IMR-90 (cell line): ENCODE results near the gene WDR37. TPM values are rescaled to one million over a fixed set of nuclear protein-coding genes. Genes with fewer than 3 reads are reported as not detected.

Experiments used
- ATAC-seq: fragments of 200-7000 bp; cut with Tn5 transposase; 2 replicates; pipeline ENCODE4 v1.9.1; 2020; ENCODE audit warnings: low read depth, mild to moderate bottlenecking, moderate library complexity
- BruUV-seq: library from RNA; stranded (reverse); fragments of 400-500 nt; replicated peaks from 2 replicates; lab custom pipeline; 2021; lab: Mats Ljungman, UMichigan
- CTCF ChIA-PET: fragments of 300-600 bp; formaldehyde crosslinking; extraction: SDS; loops from one replicate; lab custom pipeline; 2021; ENCODE audit warnings: antibody characterized with exemption; lab: Yijun Ruan, JAX
- POLR2A ChIA-PET: fragments of 300-600 bp; sonication (Branson Sonifier 250); formaldehyde crosslinking; loops from one replicate; lab custom pipeline; 2022; ENCODE audit warnings: antibody characterized with exemption; ENCODE audit not compliant: unreplicated experiment; lab: Charles Lee
- DNase-seq: peaks from one replicate; pipeline ENCODE4 v3.0.0; 2013
- H2AFZ ChIP-seq: replicated peaks from 2 replicates; pipeline ENCODE3; 2013; ENCODE audit warnings: low read length, mild to moderate bottlenecking; ENCODE audit not compliant: poor library complexity
- H2AK5ac ChIP-seq: 2 replicates; pipeline ENCODE4 v1.6.1; 2013; ENCODE audit warnings: low read depth, low read length, inconsistent platforms
- H2AK9ac ChIP-seq: replicated peaks from 2 replicates; pipeline ENCODE3; 2013; ENCODE audit warnings: mild to moderate bottlenecking, low read depth, low read length, moderate library complexity; ENCODE audit not compliant: poor library complexity
- H2BK120ac ChIP-seq: 2 replicates; pipeline ENCODE4 v1.6.1; 2013; ENCODE audit warnings: low read depth, low read length, inconsistent platforms
- H2BK15ac ChIP-seq: 3 replicates; pipeline ENCODE4 v1.6.1; 2013; ENCODE audit warnings: low read depth, low read length, inconsistent platforms
- H2BK20ac ChIP-seq: 2 replicates; pipeline ENCODE4 v1.6.1; 2013; ENCODE audit warnings: low read depth, mild to moderate bottlenecking, inconsistent platforms, low read length, moderate library complexity
- H2BK5ac ChIP-seq: 2 replicates; pipeline ENCODE4 v1.6.1; 2013; ENCODE audit warnings: mild to moderate bottlenecking, low read depth, low read length, inconsistent platforms; ENCODE audit not compliant: poor library complexity, severe bottlenecking
- H3K14ac ChIP-seq: replicated peaks from 2 replicates; pipeline ENCODE4 v1.6.1; 2013; ENCODE audit warnings: low read depth, low read length, inconsistent platforms
- H3K18ac ChIP-seq: 2 replicates; pipeline ENCODE4 v1.6.1; 2013; ENCODE audit warnings: low read depth, low read length, control low read depth
- H3K23ac ChIP-seq: 2 replicates; pipeline ENCODE4 v1.6.1; 2013; ENCODE audit warnings: low read depth, low read length, inconsistent platforms
- H3K27ac ChIP-seq: 2 replicates; pipeline ENCODE4 v1.5.1; 2013; ENCODE audit warnings: mild to moderate bottlenecking, control low read depth, low read length; ENCODE audit not compliant: insufficient read depth
- H3K27me3 ChIP-seq: 2 replicates; pipeline ENCODE4 v1.6.1; 2013; ENCODE audit warnings: low read length; ENCODE audit not compliant: control insufficient read depth, insufficient read depth
- H3K36me3 ChIP-seq: 2 replicates; pipeline ENCODE4 v1.6.1; 2013; ENCODE audit warnings: low read length, mixed read lengths; ENCODE audit not compliant: control insufficient read depth, insufficient read depth
- H3K4ac ChIP-seq: 2 replicates; pipeline ENCODE4 v1.6.1; 2013; ENCODE audit warnings: low read depth, low read length, inconsistent platforms
- H3K4me1 ChIP-seq: 2 replicates; pipeline ENCODE4 v1.6.1; 2013; ENCODE audit warnings: low read length, mixed read lengths; ENCODE audit not compliant: control insufficient read depth, insufficient read depth
- H3K4me2 ChIP-seq: 2 replicates; pipeline ENCODE4 v1.6.1; 2013; ENCODE audit warnings: low read depth, mild to moderate bottlenecking, control low read depth, low read length, moderate library complexity
- H3K4me3 ChIP-seq: 2 replicates; pipeline ENCODE4 v1.5.1; 2013; ENCODE audit warnings: low read depth, mild to moderate bottlenecking, control low read depth, low read length, moderate library complexity; ENCODE audit not compliant: insufficient read depth
- H3K56ac ChIP-seq: 2 replicates; pipeline ENCODE4 v1.6.1; 2013; ENCODE audit warnings: low read length, inconsistent platforms; ENCODE audit not compliant: insufficient read depth; ENCODE audit errors: extremely low read depth
- H3K79me1 ChIP-seq, 2 experiments: 2 replicates each; pipeline ENCODE4 v1.6.1; 2013; ENCODE audit warnings: low read length in 2 of 2, inconsistent platforms in 1 of 2, low read depth in 1 of 2
- H3K9ac ChIP-seq: 2 replicates; pipeline ENCODE4 v1.6.1; 2013; ENCODE audit warnings: low read depth, low read length, control low read depth
- H3K9me1 ChIP-seq: 2 replicates; pipeline ENCODE4 v1.6.1; 2013; ENCODE audit warnings: low read length, inconsistent platforms; ENCODE audit not compliant: insufficient read depth
- H3K9me3 ChIP-seq: 2 replicates; pipeline ENCODE4 v1.6.1; 2013; ENCODE audit warnings: low read length; ENCODE audit not compliant: control insufficient read depth, insufficient read depth
- H4K20me1 ChIP-seq: 2 replicates; pipeline ENCODE4 v1.6.1; 2013; ENCODE audit warnings: low read length, inconsistent platforms; ENCODE audit not compliant: insufficient read depth
- H4K5ac ChIP-seq: 2 replicates; pipeline ENCODE4 v1.6.1; 2013; ENCODE audit warnings: mild to moderate bottlenecking, low read depth, low read length, control low read depth
- H4K8ac ChIP-seq, 2 experiments: 2 replicates each; pipeline ENCODE4 v1.6.1; 2013; ENCODE audit warnings: low read depth in 2 of 2, low read length in 2 of 2, control low read depth in 1 of 2, inconsistent platforms in 1 of 2
- H4K91ac ChIP-seq: 2 replicates; pipeline ENCODE4 v1.6.1; 2013; ENCODE audit warnings: low read depth, low read length, inconsistent platforms; ENCODE audit not compliant: insufficient read depth
- BHLHE40 ChIP-seq: fragments of 150-350 bp; IDR thresholded peaks from 2 replicates; pipeline ENCODE4 v1.6.1; 2016; ENCODE audit warnings: mild to moderate bottlenecking, low read depth, low read length
- CEBPB ChIP-seq: IDR thresholded peaks from 2 replicates; pipeline ENCODE4 v1.6.1; 2012; ENCODE audit warnings: low read depth, low read length, improper control_type of control experiment
- ELK1 ChIP-seq: fragments of 150-350 bp; IDR thresholded peaks from 2 replicates; pipeline ENCODE4 v1.6.1; 2016; ENCODE audit warnings: low read depth, mild to moderate bottlenecking, low read length, moderate library complexity, borderline replicate concordance
- FOS ChIP-seq: fragments of 150-350 bp; IDR thresholded peaks from 2 replicates; pipeline ENCODE4 v1.6.1; 2016; ENCODE audit warnings: low read depth, low read length
- MAFK ChIP-seq: IDR thresholded peaks from 2 replicates; pipeline ENCODE4 v1.6.1; 2012; ENCODE audit warnings: low read depth, low read length, improper control_type of control experiment
- MAZ ChIP-seq: IDR thresholded peaks from 2 replicates; pipeline ENCODE4 v1.6.1; 2012; ENCODE audit warnings: low read depth, mild to moderate bottlenecking, low read length, improper control_type of control experiment, moderate library complexity, borderline replicate concordance
- MXI1 ChIP-seq: IDR thresholded peaks from 2 replicates; pipeline ENCODE4 v1.6.1; 2012; ENCODE audit warnings: low read depth, mild to moderate bottlenecking, low read length, moderate library complexity, borderline replicate concordance
- NFE2L2 ChIP-seq: fragments of 150-350 bp; IDR thresholded peaks from 2 replicates; pipeline ENCODE4 v1.6.1; 2016; ENCODE audit warnings: low read depth, mild to moderate bottlenecking, low read length
- POLR2A ChIP-seq: IDR thresholded peaks from 2 replicates; pipeline ENCODE4 v1.6.1; 2012; ENCODE audit warnings: mild to moderate bottlenecking, low read depth, low read length
- RAD21 ChIP-seq: IDR thresholded peaks from 2 replicates; pipeline ENCODE4 v1.6.1; 2012; ENCODE audit warnings: low read length, improper control_type of control experiment
- RCOR1 ChIP-seq: IDR thresholded peaks from 2 replicates; pipeline ENCODE4 v1.6.1; 2012; ENCODE audit warnings: mild to moderate bottlenecking, low read length, improper control_type of control experiment; ENCODE audit not compliant: insufficient replicate concordance
- RFX5 ChIP-seq: IDR thresholded peaks from 2 replicates; pipeline ENCODE4 v1.8.0; 2012; ENCODE audit warnings: low read depth, mild to moderate bottlenecking, low read length, moderate library complexity
- SMC3 ChIP-seq: fragments of 150-350 bp; IDR thresholded peaks from 2 replicates; pipeline ENCODE4 v1.6.1; 2016; ENCODE audit warnings: low read depth, mild to moderate bottlenecking, antibody characterized with exemption, low read length, moderate library complexity
- USF2 ChIP-seq: fragments of 150-350 bp; IDR thresholded peaks from 2 replicates; pipeline ENCODE4 v1.6.1; 2017; ENCODE audit warnings: mild to moderate bottlenecking, antibody characterized with exemption, low read length, low read depth
- WGBS, 2 experiments: methylation state at CpG; one replicate each; pipeline versions ENCODE4 v1.1.5 to v1.1.7; 2013; ENCODE audit warnings: missing lambda C conversion rate in 2 of 2; ENCODE audit not compliant: insufficient read length in 1 of 2; ENCODE audit errors: extremely low coverage in 2 of 2; 5-methylcytosine and 5-hydroxymethylcytosine counted together
- dilution Hi-C: fragments of 300-500 bp; cut with HindIII; formaldehyde crosslinking; loops from one replicate; pipeline ENCODE4 v1.14.3; 2018; ENCODE audit warnings: low sequenced_read_pairs; ENCODE audit not compliant: unreplicated experiment
- in situ Hi-C: fragments of 300-500 bp; cut with MboI; formaldehyde crosslinking; loops from 3 replicates; pipeline ENCODE4 v1.14.3; 2019; ENCODE audit warnings: low sequenced_read_pairs, inconsistent platforms, mixed read lengths
- intact Hi-C: fragments of 100-400 bp; cut with micrococcal nuclease; formaldehyde crosslinking; loops from 2 replicates; pipeline ENCODE4 v1.10.0; 2022
- polyA plus RNA-seq, 3 experiments: library from polyadenylated mRNA; depleted of rRNA; stranded (reverse); fragments of >200 nt; gene quantifications; 2 replicates each; pipeline ENCODE4 v1.2.3, GENCODE V29; 2012; ENCODE audit warnings: low replicate concordance in 1 of 3
- total RNA-seq: library from RNA; depleted of rRNA; stranded (reverse); fragments of >200 nt; gene quantifications from 2 replicates; pipeline ENCODE4 v1.2.3, GENCODE V29; 2012

The WDR37 gene
- total and polyA plus RNA-seq, 2 of the 4 experiments (the other 2 are of a cell fraction) = 12.7 to 14.5 TPM

- ChIA-PET CTCF (no interaction called here), POLR2A (no interaction called here)
- Histone ChIP-seq H3K9me1 (peaks cover 5% of the 10 kb centered on the region; the same call in 1 of the 2 replicates), H4K20me1 (peaks cover 8% of the 10 kb centered on the region; the same call in 1 of the 2 replicates), H3K4me1 (peaks cover 9% of the 10 kb centered on the region), H3K56ac (no peak overlapping the region), H2AK5ac (peak overlapping the region; percentile 73), H3K9ac (no peak overlapping the region), H2BK20ac (peak overlapping the region; percentile 8; the same call in 1 of the 2 replicates), H3K23ac (no peak overlapping the region), H4K91ac (no peak overlapping the region; the same call in none of the 2 replicates), H2BK5ac (peak overlapping the region; percentile 80), H4K5ac (no peak overlapping the region), H2BK15ac (peak overlapping the region; percentile 48), H4K8ac (peak overlapping the region; percentile 2 to 85), H3K14ac (peak overlapping the region; percentile 15; the same call in 1 of the 2 replicates), H2AFZ (peak overlapping the region; percentile 72), H3K4ac (peak overlapping the region; percentile 64), H3K27me3 (no peaks in the 10 kb centered on the region), H2BK120ac (0 out of 2 replicates have a peak overlapping the region, but pooled peaks have one; percentile 2), H3K9me3 (no peaks in the 10 kb centered on the region), H3K18ac (no peak overlapping the region; the same call in 1 of the 2 replicates), H3K4me3 (no peak overlapping the region), H3K4me2 (peak overlapping the region; percentile 18; the same call in 1 of the 2 replicates), H3K79me1 (peaks cover 24 to 26% of the 10 kb centered on the region in 2 experiments; a peak in 3 of 4 replicates), H2AK9ac (peak overlapping the region; percentile 81), H3K27ac (peak overlapping the region; percentile 53), H3K36me3 (peaks cover 53% of the 10 kb centered on the region)
- in situ Hi-C loops (loop anchor here (10.0 kb wide), 1 partner anchor 1935 kb away; no protein-coding TSS in a partner anchor), intact Hi-C loops (loop anchor here (2.0 to 10.0 kb wide), 2 partner anchors 1815 to 1933 kb away; no protein-coding TSS in a partner anchor), dilution Hi-C loops (no loop called here)
- DNase-seq (peak; percentile 87), ATAC-seq (peak; percentile 90)
- BruUV-seq = no TSS peak
- 10% methylated on average over 2 of the region's 32 CpGs; no CpG with 5 or more reads in 1 of the 2 experiments for WGBS, 2 experiments
- TF ChIP-seq CEBPB (no peak), MAZ (no peak), RFX5 (no peak), RAD21 (peak; percentile 59), POLR2A (no peak), FOS (0 out of 2 replicates have a peak, but pooled peaks have one; percentile 17), BHLHE40 (0 out of 2 replicates have a peak, but pooled peaks have one; percentile 16), RCOR1 (no peak), USF2 (no peak), MAFK (no peak), MXI1 (no peak), ELK1 (no peak), NFE2L2 (no peak), SMC3 (peak; percentile 52)
These were observed 53.8 kb downstream of the WDR37 start for GRCh38 chr10:1109795-1110673.
